Left lung (tissue), 10 donors: ENCODE data around the gene CCDC50. TPM values are rescaled to one million over a fixed set of nuclear protein-coding genes. Genes with fewer than 3 reads are reported as not detected.
A peak's percentile ranks its signal among the peaks of the same experiment; 100 is the strongest.

ENCODE experiments used
- ATAC-seq: fragments of 200-7000 bp; cut with Tn5 transposase; one replicate; pipeline ENCODE4 v1.9.1; 2020; ENCODE audit warnings: moderate library complexity
- DNase-seq, 4 donors: peaks; one replicate each; pipeline ENCODE4 v3.0.0-alpha.2; 2013 to 2020
- H3K27ac ChIP-seq, 2 donors: fragments of 200-600 bp; sonication (generic) in 1 of 2; one replicate each; pipeline versions ENCODE4 v1.5.0 to v1.8.0; 2020 to 2021
- H3K27me3 ChIP-seq, 2 donors: fragments of 200-600 bp; sonication (generic) in 1 of 2; one replicate each; pipeline versions ENCODE4 v1.5.0 to v1.8.0; 2020 to 2021
- H3K36me3 ChIP-seq, 2 donors: fragments of 200-600 bp; sonication (generic) in 1 of 2; one replicate each; pipeline versions ENCODE4 v1.5.0 to v1.8.0; 2020 to 2021
- H3K4me1 ChIP-seq, 2 donors: fragments of 200-600 bp; one replicate each; pipeline ENCODE4 v1.8.0; 2021
- H3K4me3 ChIP-seq, 2 donors: fragments of 200-600 bp; sonication (generic) in 1 of 2; one replicate each; pipeline versions ENCODE4 v1.5.0 to v1.8.0; 2020 to 2021; ENCODE audit warnings: mild to moderate bottlenecking in 1 of 2
- H3K9me3 ChIP-seq, 2 donors: fragments of 200-600 bp; sonication (generic) in 1 of 2; one replicate each; pipeline versions ENCODE4 v1.5.0 to v1.8.0; 2020 to 2021
- intact Hi-C, 2 donors: fragments of 100-400 bp; cut with DNase I; formaldehyde crosslinking; loops; one replicate each; pipeline versions ENCODE4 v1.11.2 to v1.14.2; 2022
- polyA plus RNA-seq, 6 donors: library from polyadenylated mRNA; unstranded; fragments of 120-200 nt; gene quantifications; one replicate each; pipeline ENCODE4 v1.2.1, GENCODE V29; 2013; ENCODE audit not compliant: insufficient read length in 6 of 6
- total RNA-seq, 2 donors: library from RNA; stranded (reverse); fragmentation: NEBNext Ultra II Directional; extraction: Animal tissue kit (Norgen Biotek cat#: 25700); gene quantifications; one replicate each; pipeline ENCODE4 v1.2.1, GENCODE V29; 2021
- TF ChIP-seq, protein P1 (sequence below), 2 donors: fragments of 200-600 bp; sonication (generic) in 1 of 2; IDR thresholded peaks; one replicate each; pipeline versions ENCODE4 v1.5.0 to v1.8.0; 2021; ENCODE audit warnings: antibody characterized with exemption in 2 of 2
- donor health status: DM: no; HTN: yes; CAD: no.
- donor health status: DM: no; HTN: no; CAD: no.

The CCDC50 gene
- total and polyA plus RNA-seq, 8 donors: 49.7 to 85.1 (median 68.2) TPM

DNA sequence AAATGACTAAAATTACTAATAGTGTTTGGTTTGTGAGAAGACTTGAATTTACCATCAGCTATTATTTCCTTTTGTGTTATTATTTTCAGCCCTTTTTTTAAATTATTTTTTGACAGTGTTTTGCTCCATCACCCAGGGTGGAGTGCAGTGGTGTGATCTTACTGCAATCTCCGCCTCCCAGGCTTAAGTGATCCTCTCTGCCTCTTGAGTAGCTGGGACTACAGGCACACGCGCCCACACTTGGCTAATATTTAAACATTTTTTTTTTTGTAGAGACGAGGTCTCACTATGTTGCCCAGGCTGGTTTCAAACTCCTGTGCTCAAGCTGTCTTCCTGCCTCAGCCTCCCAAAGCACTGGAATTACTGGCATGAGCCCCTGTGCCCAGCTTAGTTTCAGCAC lies 32.8 kb downstream of the CCDC50 start:
- TF ChIP-seq, protein P1, sequence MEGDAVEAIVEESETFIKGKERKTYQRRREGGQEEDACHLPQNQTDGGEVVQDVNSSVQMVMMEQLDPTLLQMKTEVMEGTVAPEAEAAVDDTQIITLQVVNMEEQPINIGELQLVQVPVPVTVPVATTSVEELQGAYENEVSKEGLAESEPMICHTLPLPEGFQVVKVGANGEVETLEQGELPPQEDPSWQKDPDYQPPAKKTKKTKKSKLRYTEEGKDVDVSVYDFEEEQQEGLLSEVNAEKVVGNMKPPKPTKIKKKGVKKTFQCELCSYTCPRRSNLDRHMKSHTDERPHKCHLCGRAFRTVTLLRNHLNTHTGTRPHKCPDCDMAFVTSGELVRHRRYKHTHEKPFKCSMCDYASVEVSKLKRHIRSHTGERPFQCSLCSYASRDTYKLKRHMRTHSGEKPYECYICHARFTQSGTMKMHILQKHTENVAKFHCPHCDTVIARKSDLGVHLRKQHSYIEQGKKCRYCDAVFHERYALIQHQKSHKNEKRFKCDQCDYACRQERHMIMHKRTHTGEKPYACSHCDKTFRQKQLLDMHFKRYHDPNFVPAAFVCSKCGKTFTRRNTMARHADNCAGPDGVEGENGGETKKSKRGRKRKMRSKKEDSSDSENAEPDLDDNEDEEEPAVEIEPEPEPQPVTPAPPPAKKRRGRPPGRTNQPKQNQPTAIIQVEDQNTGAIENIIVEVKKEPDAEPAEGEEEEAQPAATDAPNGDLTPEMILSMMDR (IDR thresholded peaks at IDR 0.05): no peak
- Histone ChIP-seq H3K27me3 (no peaks in the 10 kb centered on the region), H3K9me3 (no peaks in the 10 kb centered on the region), H3K4me3 (no peak overlapping the region), H3K4me1 (peaks cover 3 to 10% of the 10 kb centered on the region in 2 donors), H3K27ac (peak overlapping the region in 1 of 2 donors; percentile 23), H3K36me3 (peaks cover 0 to 7% of the 10 kb centered on the region in 2 donors)
- ATAC-seq (peak; percentile 93), DNase-seq (peak in 1 of 4 donors; percentile 38)
- intact Hi-C loops: no loop called here

DNA sequence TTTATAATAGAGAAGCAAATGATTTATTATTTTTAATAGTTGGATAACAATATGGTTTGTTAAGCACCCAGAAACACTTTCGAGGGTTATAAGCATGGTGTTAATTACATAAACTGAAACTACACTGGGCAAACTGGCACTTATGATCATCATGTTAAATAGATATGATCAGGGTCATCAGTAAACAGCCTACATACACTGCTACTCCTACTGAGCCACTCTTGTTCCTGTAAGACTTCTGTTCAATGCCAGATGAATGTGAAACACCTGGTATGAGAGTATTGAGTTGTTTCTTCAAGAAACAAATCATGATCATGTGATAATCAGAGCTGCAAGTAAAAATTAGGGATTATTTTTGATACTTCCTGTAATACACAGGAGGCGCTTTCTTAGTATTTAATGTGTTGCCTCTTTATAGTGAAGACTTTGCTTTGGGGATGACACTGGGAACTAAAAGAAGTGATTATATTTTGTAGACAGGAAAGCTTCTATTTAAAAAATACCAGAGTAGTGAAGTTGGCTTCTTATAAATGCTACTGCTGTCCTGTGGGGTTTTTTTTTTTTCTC lies 33.4 kb downstream of the CCDC50 start:
- intact Hi-C loops: no loop called here
- Histone ChIP-seq H3K27ac (no peak overlapping the region), H3K4me1 (peaks cover 0 to 10% of the 10 kb centered on the region in 2 donors), H3K27me3 (no peaks in the 10 kb centered on the region), H3K4me3 (no peak overlapping the region), H3K9me3 (no peaks in the 10 kb centered on the region), H3K36me3 (peaks cover 0 to 7% of the 10 kb centered on the region in 2 donors)
- DNase-seq: no peak
- TF ChIP-seq, protein P1 (IDR thresholded peaks at IDR 0.05): no peak
- no peak for ATAC-seq

DNA sequence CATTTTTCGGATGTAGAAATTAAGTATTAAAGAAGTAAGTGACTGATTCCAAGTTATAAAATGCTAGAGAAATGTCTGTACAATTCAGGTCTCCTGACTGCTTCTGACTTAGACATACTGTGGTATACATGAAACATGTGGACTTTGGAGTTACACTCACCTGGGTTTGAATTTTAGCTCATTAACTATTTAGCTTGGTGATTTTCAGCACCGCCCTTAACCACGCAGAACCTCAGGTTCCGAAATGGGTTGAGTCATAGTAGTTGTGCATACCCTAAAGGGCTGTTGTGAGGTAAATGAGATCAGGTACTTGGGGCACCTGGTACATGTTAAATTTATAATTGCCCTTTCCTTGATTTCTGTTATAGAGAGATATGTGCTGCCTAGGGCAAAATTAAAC lies 34.0 kb downstream of the CCDC50 start:
- intact Hi-C loops: no loop called here
- Histone ChIP-seq H3K36me3 (peaks cover 0 to 7% of the 10 kb centered on the region in 2 donors), H3K4me1 (peaks cover 0 to 10% of the 10 kb centered on the region in 2 donors), H3K27me3 (no peaks in the 10 kb centered on the region), H3K9me3 (no peaks in the 10 kb centered on the region), H3K27ac (no peak overlapping the region), H3K4me3 (no peak overlapping the region)
- no peak for DNase-seq
- no peak for ATAC-seq
- TF ChIP-seq, protein P1 (IDR thresholded peaks at IDR 0.05): no peak

DNA sequence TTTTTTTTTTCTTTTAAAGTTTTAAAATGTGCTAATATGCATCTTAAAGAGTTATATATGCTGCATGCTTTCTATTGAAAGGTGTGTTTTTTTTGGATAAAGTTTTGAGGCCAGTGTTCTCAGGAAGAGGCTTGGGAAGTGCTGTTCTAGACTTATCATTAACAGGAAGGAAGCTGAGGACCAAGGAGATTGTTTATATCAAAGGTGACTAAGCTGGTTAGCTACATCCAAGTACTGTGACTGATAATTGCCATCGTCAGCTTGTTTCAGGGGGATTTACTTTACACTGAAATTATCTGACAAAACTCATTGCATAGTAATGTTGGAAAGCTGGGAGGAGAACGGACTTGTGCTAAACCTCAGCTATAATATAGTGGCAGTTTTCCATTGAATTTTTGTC lies 37.5 kb downstream of the CCDC50 start:
- DNase-seq: no peak
- H3K36me3 ChIP-seq: peaks cover 0 to 21% of the 10 kb centered on the region in 2 donors
- H3K4me1 ChIP-seq: no peaks in the 10 kb centered on the region
- H3K27ac ChIP-seq: peak overlapping the region in 1 of 2 donors; percentile 5
- H3K4me3 ChIP-seq: no peak overlapping the region
- TF ChIP-seq, protein P1 (IDR thresholded peaks at IDR 0.05): no peak
- H3K9me3 ChIP-seq: no peaks in the 10 kb centered on the region
- intact Hi-C loops: no loop called here
- ATAC-seq: no peak
- no peaks in the 10 kb centered on the region for H3K27me3 ChIP-seq

DNA sequence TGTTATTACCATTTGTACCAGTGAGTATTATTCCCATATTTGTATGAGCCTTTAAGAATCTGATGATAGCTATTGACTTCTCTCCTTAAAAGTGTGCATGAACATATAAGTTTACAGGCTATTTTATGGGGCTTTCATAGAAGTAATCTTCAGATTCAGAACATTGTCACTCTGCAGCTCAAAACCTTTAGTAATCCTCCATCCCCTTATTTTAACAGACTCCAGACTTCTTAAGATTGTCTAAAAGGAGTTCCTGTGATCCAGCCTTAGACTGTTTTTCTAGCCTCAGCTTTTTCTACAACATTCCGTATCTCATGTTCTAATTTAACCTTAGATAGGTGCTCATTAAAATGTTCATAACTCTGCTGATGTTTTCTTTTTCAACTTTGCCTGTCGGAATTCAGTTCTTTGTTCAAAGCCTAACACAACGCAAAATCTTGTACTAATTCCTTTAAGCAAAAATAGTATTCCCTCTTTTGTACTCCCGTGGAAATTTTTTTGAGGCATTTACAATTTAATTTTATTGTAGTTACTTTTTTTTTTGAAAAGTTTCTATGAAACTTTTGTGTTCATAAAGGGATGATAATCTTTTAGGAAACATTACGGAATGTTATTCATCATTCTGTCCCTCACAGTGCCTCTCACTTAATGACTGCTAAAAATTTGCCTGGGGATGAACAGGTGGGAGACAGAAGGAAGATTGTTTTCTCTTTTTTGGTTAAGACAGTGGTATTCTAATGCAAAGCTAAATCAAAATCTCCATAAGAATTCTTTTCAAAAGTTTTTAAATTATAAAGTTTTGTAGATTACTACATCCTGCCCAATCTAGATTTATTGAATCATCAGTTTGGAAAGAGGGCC lies 39.8 kb downstream of the CCDC50 start:
- H3K9me3 ChIP-seq: no peaks in the 10 kb centered on the region
- ATAC-seq (no peak), DNase-seq (no peak)
- intact Hi-C loops: no loop called here
- H3K4me3 ChIP-seq: no peak overlapping the region
- TF ChIP-seq, protein P1 (IDR thresholded peaks at IDR 0.05): no peak
- H3K27ac ChIP-seq: no peak overlapping the region
- no peaks in the 10 kb centered on the region for H3K27me3 ChIP-seq
- no peaks in the 10 kb centered on the region for H3K4me1 ChIP-seq
- peaks cover 0 to 14% of the 10 kb centered on the region in 2 donors for H3K36me3 ChIP-seq
